WTC11 (cell line): ENCODE data around the gene BNC2. TPM values are rescaled to one million over a fixed set of nuclear protein-coding genes. Genes with fewer than 3 reads are reported as not detected.

Experiments used
- ATAC-seq: fragments of 200-7000 bp; cut with Tn5 transposase; 2 replicates; pipeline ENCODE4 v1.10.0; 2021; ENCODE audit warnings: mild to moderate bottlenecking, moderate library complexity
- CTCF ChIA-PET: fragments of 300-600 bp; sonication (Branson Sonifier 250); formaldehyde crosslinking; loops from one replicate; lab custom pipeline; 2021; ENCODE audit warnings: antibody characterized with exemption; lab: Charles Lee
- POLR2A ChIA-PET: fragments of 350-600 bp; sonication (Branson Sonifier 250); formaldehyde crosslinking; loops from one replicate; lab custom pipeline; 2021; ENCODE audit warnings: antibody characterized with exemption; lab: Charles Lee
- DNase-seq: peaks from one replicate; pipeline ENCODE4 v3.0.0; 2021; ENCODE audit warnings: low spot score
- H3K27ac Mint-ChIP-seq: 2 replicates; pipeline ENCODE4 v1.8.0; 2021; ENCODE audit warnings: mixed read lengths
- H3K27me3 Mint-ChIP-seq: 2 replicates; pipeline ENCODE4 v1.8.0; 2021; ENCODE audit warnings: low read depth, mild to moderate bottlenecking, moderate library complexity, mixed read lengths
- H3K36me3 Mint-ChIP-seq: 2 replicates; pipeline ENCODE4 v1.8.0; 2021; ENCODE audit warnings: mixed read lengths
- H3K4me1 Mint-ChIP-seq: 2 replicates; pipeline ENCODE4 v1.8.0; 2022; ENCODE audit warnings: mixed read lengths
- H3K4me3 Mint-ChIP-seq: 2 replicates; pipeline ENCODE4 v1.8.0; 2021; ENCODE audit warnings: mild to moderate bottlenecking, moderate library complexity, mixed read lengths
- H3K9me3 Mint-ChIP-seq: 2 replicates; pipeline ENCODE4 v1.8.0; 2021; ENCODE audit warnings: mixed read lengths
- CBFB ChIP-seq: sonication (generic); formaldehyde crosslinking; IDR thresholded peaks from 2 replicates; pipeline ENCODE4 v1.8.1; 2022; ENCODE audit warnings: mild to moderate bottlenecking, low read depth, missing genetic modification reagents
- CREB1 ChIP-seq: sonication (generic); formaldehyde crosslinking; IDR thresholded peaks from 2 replicates; pipeline ENCODE4 v1.8.0; 2023; ENCODE audit warnings: mild to moderate bottlenecking, missing genetic modification reagents
- GTF2I ChIP-seq: fragments of 250-450 bp; sonication (Bioruptor Pico); conservative IDR thresholded peaks from 2 replicates; pipeline ENCODE4 v1.4.0; 2021; ENCODE audit warnings: mild to moderate bottlenecking
- JUN ChIP-seq: sonication (generic); formaldehyde crosslinking; IDR thresholded peaks from 2 replicates; pipeline ENCODE4 v1.8.0; 2023; ENCODE audit warnings: mild to moderate bottlenecking, missing genetic modification reagents
- KAT7 ChIP-seq: sonication (generic); formaldehyde crosslinking; IDR thresholded peaks from 2 replicates; pipeline ENCODE4 v1.8.1; 2023; ENCODE audit warnings: missing genetic modification reagents, mild to moderate bottlenecking, borderline replicate concordance
- NR1H2 ChIP-seq: sonication (generic); formaldehyde crosslinking; IDR thresholded peaks from 2 replicates; pipeline ENCODE4 v1.9.0; 2021; ENCODE audit warnings: mild to moderate bottlenecking, moderate library complexity, missing genetic modification reagents
- RELA ChIP-seq: sonication (generic); formaldehyde crosslinking; IDR thresholded peaks from 2 replicates; pipeline ENCODE4 v1.8.1; 2022; ENCODE audit warnings: missing genetic modification reagents, mild to moderate bottlenecking, borderline replicate concordance
- RORB ChIP-seq: fragments of 250-450 bp; sonication (Bioruptor Pico); IDR thresholded peaks from 2 replicates; pipeline ENCODE4 v1.9.0; 2021; ENCODE audit warnings: mild to moderate bottlenecking
- ZNF121 ChIP-seq: sonication (generic); formaldehyde crosslinking; IDR thresholded peaks from 2 replicates; pipeline ENCODE4 v1.8.0; 2023; ENCODE audit warnings: missing genetic modification reagents
- ZNF219 ChIP-seq: sonication (generic); formaldehyde crosslinking; IDR thresholded peaks from 2 replicates; pipeline ENCODE4 v1.8.0; 2023; ENCODE audit warnings: missing genetic modification reagents, mild to moderate bottlenecking, borderline replicate concordance
- ZNF232 ChIP-seq: sonication (generic); formaldehyde crosslinking; IDR thresholded peaks from 2 replicates; pipeline ENCODE4 v1.8.0; 2022; ENCODE audit warnings: mild to moderate bottlenecking, missing genetic modification reagents
- ZNF671 ChIP-seq: fragments of 250-450 bp; sonication (Bioruptor Pico); IDR thresholded peaks from 2 replicates; pipeline ENCODE4 v1.8.0; 2021; ENCODE audit warnings: mild to moderate bottlenecking
- total RNA-seq: library from RNA; stranded (reverse); gene quantifications from 3 replicates; pipeline ENCODE4 v1.2.3, GENCODE V29; 2021
- TF ChIP-seq, protein P1 (sequence below): sonication (generic); formaldehyde crosslinking; IDR thresholded peaks from 2 replicates; pipeline ENCODE4 v1.8.0; 2023; ENCODE audit warnings: missing genetic modification reagents, mild to moderate bottlenecking, borderline replicate concordance
- TF ChIP-seq, protein P2 (sequence below): sonication (generic); formaldehyde crosslinking; IDR thresholded peaks from 2 replicates; pipeline ENCODE4 v1.8.0; 2022; ENCODE audit warnings: mild to moderate bottlenecking, missing genetic modification reagents
- TF ChIP-seq, protein P3 (sequence below): sonication (generic); formaldehyde crosslinking; IDR thresholded peaks from 2 replicates; pipeline ENCODE4 v1.8.1; 2023; ENCODE audit warnings: mild to moderate bottlenecking, moderate library complexity, missing genetic modification reagents
- TF ChIP-seq, protein P4 (sequence below): sonication (generic); formaldehyde crosslinking; IDR thresholded peaks from 2 replicates; pipeline ENCODE4 v1.8.0; 2023; ENCODE audit warnings: mild to moderate bottlenecking, missing genetic modification reagents
- TF ChIP-seq, protein P5 (sequence below): sonication (generic); formaldehyde crosslinking; conservative IDR thresholded peaks from 2 replicates; pipeline ENCODE4 v1.8.1; 2022; ENCODE audit warnings: mild to moderate bottlenecking, missing genetic modification reagents
- TF ChIP-seq, protein P6 (sequence below): sonication (generic); formaldehyde crosslinking; IDR thresholded peaks from 2 replicates; pipeline ENCODE4 v1.8.1; 2023; ENCODE audit warnings: mild to moderate bottlenecking, missing genetic modification reagents
- TF ChIP-seq, protein P7 (sequence below): sonication (generic); formaldehyde crosslinking; IDR thresholded peaks from 2 replicates; pipeline ENCODE4 v1.8.1; 2022; ENCODE audit warnings: mild to moderate bottlenecking, moderate library complexity, missing genetic modification reagents
- TF ChIP-seq, protein P8 (sequence below): fragments of 250-450 bp; sonication (Bioruptor Pico); IDR thresholded peaks from 2 replicates; pipeline ENCODE4 v1.9.0; 2021; ENCODE audit warnings: mild to moderate bottlenecking

Gene BNC2
- total RNA-seq, 1 experiment from 2014 or later = 33.3 TPM

DNA sequence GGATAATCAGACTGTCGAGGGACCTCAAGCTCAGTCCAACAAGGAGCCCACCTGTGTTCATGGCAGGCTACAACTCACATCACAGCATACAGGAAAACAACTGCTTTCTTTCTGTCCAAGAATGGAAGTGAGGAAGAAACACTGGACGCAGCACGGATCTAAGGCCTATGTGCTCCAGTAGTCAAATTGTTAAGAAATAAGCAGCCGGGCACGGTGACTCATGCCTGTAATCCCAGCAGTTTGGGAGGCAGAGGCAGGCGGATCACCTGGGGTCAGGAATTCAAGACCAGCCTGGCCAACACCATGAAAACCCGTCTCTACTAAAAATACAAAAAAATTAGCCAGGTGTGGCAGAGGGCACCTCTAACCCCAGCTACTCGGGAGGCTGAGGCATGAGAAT lies 427.8 kb downstream of the BNC2 start (continued):
- TF ChIP-seq, protein P1, sequence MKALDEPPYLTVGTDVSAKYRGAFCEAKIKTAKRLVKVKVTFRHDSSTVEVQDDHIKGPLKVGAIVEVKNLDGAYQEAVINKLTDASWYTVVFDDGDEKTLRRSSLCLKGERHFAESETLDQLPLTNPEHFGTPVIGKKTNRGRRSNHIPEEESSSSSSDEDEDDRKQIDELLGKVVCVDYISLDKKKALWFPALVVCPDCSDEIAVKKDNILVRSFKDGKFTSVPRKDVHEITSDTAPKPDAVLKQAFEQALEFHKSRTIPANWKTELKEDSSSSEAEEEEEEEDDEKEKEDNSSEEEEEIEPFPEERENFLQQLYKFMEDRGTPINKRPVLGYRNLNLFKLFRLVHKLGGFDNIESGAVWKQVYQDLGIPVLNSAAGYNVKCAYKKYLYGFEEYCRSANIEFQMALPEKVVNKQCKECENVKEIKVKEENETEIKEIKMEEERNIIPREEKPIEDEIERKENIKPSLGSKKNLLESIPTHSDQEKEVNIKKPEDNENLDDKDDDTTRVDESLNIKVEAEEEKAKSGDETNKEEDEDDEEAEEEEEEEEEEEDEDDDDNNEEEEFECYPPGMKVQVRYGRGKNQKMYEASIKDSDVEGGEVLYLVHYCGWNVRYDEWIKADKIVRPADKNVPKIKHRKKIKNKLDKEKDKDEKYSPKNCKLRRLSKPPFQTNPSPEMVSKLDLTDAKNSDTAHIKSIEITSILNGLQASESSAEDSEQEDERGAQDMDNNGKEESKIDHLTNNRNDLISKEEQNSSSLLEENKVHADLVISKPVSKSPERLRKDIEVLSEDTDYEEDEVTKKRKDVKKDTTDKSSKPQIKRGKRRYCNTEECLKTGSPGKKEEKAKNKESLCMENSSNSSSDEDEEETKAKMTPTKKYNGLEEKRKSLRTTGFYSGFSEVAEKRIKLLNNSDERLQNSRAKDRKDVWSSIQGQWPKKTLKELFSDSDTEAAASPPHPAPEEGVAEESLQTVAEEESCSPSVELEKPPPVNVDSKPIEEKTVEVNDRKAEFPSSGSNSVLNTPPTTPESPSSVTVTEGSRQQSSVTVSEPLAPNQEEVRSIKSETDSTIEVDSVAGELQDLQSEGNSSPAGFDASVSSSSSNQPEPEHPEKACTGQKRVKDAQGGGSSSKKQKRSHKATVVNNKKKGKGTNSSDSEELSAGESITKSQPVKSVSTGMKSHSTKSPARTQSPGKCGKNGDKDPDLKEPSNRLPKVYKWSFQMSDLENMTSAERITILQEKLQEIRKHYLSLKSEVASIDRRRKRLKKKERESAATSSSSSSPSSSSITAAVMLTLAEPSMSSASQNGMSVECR (CRISPR knock-in tag) = no peak
- TF ChIP-seq, protein P2, sequence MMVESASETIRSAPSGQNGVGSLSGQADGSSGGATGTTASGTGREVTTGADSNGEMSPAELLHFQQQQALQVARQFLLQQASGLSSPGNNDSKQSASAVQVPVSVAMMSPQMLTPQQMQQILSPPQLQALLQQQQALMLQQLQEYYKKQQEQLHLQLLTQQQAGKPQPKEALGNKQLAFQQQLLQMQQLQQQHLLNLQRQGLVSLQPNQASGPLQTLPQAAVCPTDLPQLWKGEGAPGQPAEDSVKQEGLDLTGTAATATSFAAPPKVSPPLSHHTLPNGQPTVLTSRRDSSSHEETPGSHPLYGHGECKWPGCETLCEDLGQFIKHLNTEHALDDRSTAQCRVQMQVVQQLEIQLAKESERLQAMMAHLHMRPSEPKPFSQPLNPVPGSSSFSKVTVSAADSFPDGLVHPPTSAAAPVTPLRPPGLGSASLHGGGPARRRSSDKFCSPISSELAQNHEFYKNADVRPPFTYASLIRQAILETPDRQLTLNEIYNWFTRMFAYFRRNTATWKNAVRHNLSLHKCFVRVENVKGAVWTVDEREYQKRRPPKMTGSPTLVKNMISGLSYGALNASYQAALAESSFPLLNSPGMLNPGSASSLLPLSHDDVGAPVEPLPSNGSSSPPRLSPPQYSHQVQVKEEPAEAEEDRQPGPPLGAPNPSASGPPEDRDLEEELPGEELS (CRISPR knock-in tag) = no peak
- TF ChIP-seq RELA (CRISPR knock-in tag) (no peak), RORB (CRISPR knock-in tag) (no peak)
- TF ChIP-seq, protein P3, sequence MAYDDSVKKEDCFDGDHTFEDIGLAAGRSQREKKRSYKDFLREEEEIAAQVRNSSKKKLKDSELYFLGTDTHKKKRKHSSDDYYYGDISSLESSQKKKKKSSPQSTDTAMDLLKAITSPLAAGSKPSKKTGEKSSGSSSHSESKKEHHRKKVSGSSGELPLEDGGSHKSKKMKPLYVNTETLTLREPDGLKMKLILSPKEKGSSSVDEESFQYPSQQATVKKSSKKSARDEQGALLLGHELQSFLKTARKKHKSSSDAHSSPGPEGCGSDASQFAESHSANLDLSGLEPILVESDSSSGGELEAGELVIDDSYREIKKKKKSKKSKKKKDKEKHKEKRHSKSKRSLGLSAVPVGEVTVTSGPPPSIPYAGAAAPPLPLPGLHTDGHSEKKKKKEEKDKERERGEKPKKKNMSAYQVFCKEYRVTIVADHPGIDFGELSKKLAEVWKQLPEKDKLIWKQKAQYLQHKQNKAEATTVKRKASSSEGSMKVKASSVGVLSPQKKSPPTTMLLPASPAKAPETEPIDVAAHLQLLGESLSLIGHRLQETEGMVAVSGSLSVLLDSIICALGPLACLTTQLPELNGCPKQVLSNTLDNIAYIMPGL = no peak

DNA sequence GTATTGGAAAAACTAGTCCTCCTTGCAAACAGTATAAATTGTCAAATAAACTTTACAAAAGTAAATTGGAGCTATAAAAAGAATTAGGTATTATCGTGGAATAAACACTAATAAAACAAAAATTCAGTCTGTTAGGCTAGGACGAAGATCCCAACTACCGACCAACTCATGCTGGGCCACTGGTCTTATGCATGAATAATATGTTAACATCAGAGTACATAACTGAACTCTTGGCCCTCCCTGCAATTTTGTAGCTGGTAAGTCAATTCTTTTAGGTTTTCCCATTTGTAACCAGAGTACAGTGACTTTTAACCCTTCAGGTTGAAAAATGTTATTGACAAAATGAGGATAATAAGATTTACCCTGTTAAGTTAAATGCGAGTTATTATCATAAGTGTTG lies 428.7 kb downstream of the BNC2 start:
- peaks cover 20% of the 10 kb centered on the region for H3K4me1 Mint-ChIP-seq
- TF ChIP-seq NR1H2 (CRISPR knock-in tag) (no peak), ZNF121 (CRISPR knock-in tag) (no peak), ZNF671 (CRISPR knock-in tag) (no peak), ZNF232 (CRISPR knock-in tag) (no peak), CBFB (CRISPR knock-in tag) (no peak), CREB1 (CRISPR knock-in tag) (no peak), KAT7 (no peak), ZNF219 (CRISPR knock-in tag) (no peak), JUN (no peak), GTF2I (CRISPR knock-in tag) (no peak)
- TF ChIP-seq, protein P2 (CRISPR knock-in tag) = no peak
- TF ChIP-seq, protein P4, sequence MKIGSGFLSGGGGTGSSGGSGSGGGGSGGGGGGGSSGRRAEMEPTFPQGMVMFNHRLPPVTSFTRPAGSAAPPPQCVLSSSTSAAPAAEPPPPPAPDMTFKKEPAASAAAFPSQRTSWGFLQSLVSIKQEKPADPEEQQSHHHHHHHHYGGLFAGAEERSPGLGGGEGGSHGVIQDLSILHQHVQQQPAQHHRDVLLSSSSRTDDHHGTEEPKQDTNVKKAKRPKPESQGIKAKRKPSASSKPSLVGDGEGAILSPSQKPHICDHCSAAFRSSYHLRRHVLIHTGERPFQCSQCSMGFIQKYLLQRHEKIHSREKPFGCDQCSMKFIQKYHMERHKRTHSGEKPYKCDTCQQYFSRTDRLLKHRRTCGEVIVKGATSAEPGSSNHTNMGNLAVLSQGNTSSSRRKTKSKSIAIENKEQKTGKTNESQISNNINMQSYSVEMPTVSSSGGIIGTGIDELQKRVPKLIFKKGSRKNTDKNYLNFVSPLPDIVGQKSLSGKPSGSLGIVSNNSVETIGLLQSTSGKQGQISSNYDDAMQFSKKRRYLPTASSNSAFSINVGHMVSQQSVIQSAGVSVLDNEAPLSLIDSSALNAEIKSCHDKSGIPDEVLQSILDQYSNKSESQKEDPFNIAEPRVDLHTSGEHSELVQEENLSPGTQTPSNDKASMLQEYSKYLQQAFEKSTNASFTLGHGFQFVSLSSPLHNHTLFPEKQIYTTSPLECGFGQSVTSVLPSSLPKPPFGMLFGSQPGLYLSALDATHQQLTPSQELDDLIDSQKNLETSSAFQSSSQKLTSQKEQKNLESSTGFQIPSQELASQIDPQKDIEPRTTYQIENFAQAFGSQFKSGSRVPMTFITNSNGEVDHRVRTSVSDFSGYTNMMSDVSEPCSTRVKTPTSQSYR (CRISPR knock-in tag) = no peak
- TF ChIP-seq, protein P5, sequence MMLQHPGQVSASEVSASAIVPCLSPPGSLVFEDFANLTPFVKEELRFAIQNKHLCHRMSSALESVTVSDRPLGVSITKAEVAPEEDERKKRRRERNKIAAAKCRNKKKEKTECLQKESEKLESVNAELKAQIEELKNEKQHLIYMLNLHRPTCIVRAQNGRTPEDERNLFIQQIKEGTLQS (CRISPR knock-in tag) = no peak
- TF ChIP-seq, protein P6, sequence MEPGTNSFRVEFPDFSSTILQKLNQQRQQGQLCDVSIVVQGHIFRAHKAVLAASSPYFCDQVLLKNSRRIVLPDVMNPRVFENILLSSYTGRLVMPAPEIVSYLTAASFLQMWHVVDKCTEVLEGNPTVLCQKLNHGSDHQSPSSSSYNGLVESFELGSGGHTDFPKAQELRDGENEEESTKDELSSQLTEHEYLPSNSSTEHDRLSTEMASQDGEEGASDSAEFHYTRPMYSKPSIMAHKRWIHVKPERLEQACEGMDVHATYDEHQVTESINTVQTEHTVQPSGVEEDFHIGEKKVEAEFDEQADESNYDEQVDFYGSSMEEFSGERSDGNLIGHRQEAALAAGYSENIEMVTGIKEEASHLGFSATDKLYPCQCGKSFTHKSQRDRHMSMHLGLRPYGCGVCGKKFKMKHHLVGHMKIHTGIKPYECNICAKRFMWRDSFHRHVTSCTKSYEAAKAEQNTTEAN (CRISPR knock-in tag) = no peak
- TF ChIP-seq, protein P7, sequence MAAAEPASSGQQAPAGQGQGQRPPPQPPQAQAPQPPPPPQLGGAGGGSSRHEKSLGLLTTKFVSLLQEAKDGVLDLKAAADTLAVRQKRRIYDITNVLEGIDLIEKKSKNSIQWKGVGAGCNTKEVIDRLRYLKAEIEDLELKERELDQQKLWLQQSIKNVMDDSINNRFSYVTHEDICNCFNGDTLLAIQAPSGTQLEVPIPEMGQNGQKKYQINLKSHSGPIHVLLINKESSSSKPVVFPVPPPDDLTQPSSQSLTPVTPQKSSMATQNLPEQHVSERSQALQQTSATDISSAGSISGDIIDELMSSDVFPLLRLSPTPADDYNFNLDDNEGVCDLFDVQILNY (CRISPR knock-in tag) = no peak
- TF ChIP-seq, protein P8, sequence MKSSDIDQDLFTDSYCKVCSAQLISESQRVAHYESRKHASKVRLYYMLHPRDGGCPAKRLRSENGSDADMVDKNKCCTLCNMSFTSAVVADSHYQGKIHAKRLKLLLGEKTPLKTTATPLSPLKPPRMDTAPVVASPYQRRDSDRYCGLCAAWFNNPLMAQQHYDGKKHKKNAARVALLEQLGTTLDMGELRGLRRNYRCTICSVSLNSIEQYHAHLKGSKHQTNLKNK (CRISPR knock-in tag) = no peak
- H3K27me3 Mint-ChIP-seq = no peaks in the 10 kb centered on the region
- H3K36me3 Mint-ChIP-seq = peaks cover 3% of the 10 kb centered on the region
- ATAC-seq (no peak), DNase-seq (no peak)
- ChIA-PET CTCF (no interaction called here), POLR2A (no interaction called here)
- H3K4me3 Mint-ChIP-seq = no peak overlapping the region
- H3K9me3 Mint-ChIP-seq = peaks cover 3% of the 10 kb centered on the region; the same call in 1 of the 2 replicates
- H3K27ac Mint-ChIP-seq = no peak overlapping the region
